HS-27A (cell line): ENCODE data around the gene SMIM34.
"Not testable (repeated sequence)": the region's sequence is repeated elsewhere in the genome, so short reads cannot be mapped to it uniquely, and the experiment has no call there.

Experiments used
- DNase-seq: peaks from one replicate; pipeline ENCODE4 v3.0.0-alpha.2; 2012; ENCODE audit warnings: low read depth, missing footprints

The SMIM34 gene, protein sequence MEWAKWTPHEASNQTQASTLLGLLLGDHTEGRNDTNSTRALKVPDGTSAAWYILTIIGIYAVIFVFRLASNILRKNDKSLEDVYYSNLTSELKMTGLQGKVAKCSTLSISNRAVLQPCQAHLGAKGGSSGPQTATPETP

DNA sequence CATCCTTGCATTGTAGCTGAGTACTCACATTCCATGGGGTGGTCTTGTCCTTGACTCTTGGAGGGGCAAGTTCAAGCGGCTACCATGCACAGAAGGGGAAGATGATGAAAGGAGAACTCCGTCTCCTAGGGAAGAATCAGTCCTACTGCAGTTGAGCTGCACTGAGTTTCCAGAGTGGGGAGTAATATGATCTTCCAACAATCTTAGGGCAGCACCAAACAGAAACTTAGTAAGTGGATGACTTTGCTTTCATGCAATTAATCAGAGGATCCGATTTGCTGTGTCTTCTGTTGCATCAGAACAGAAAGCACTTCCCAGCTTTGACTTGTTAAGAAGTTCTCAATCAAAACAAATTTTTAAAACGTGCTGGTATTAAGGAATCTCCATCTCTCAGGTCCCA lies at the start of gene SMIM34:
Gene SMIM34, minus strand, starts transcription at position 147 of the 400 bp plus-strand sequence. Its CDS starts 112 bp downstream, at position 35.
- not testable (repeated sequence) for DNase-seq

DNA sequence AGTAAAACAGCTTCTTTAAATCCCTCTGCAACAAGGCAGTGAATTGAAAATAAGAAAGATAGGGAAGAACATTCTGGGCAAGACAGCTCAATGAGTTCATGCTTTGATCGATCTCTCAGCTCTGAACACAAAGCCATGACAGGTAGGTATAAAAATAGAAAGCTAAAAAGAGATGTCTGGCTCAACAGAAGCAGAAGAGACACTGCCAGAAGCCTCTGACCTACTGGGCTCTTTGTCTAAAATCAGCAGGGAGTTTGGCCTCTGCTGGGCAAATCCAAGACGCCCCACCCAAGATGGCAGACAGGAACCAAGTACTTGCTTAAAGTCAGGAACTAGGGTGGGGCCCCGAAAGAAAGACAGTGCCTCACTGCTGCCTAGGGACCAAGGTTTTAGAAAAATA lies 43.6 kb upstream of the SMIM34 start:
- DNase-seq, result not testable (repeated sequence)

DNA sequence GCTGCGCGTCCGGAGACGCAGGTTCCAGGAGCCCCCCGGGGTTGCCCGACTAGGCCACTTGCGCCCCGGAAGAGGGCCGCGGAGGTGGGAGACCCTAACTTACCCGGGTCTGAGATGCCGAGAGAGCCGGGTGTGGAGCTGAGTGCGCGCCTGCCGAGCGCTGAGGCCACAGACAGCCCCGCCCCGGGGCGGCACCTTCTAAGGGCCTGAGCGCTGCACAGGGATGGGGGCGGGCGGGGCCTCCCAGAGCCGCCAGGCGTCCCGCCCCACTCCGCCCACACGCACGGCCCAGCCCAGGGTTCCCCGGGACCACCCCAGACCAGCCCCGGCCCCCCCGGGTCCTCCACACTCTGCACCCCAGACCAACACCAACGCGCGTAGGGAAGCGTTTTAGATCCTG lies 35.7 kb upstream of the SMIM34 start:
- not testable (repeated sequence) for DNase-seq

DNA sequence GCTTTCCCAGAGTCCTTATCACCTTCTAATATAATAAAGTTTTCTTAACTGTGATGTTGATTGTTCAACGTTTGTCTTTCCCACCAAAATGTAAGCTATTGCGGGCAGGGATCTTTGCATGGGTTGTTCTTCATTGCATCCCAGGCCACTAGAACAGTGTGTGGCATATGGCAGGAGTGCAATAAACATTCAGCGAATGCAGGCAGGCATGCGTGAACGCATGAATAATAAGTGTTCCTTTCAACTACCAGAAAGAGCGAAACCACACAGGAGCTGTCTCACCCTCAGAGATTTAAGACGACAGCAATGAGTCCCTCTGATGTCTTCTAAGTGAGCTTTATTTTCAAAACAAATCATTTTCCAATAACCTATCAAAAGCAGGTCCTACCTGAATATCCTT lies 34.5 kb upstream of the SMIM34 start:
- not testable (repeated sequence) for DNase-seq

DNA sequence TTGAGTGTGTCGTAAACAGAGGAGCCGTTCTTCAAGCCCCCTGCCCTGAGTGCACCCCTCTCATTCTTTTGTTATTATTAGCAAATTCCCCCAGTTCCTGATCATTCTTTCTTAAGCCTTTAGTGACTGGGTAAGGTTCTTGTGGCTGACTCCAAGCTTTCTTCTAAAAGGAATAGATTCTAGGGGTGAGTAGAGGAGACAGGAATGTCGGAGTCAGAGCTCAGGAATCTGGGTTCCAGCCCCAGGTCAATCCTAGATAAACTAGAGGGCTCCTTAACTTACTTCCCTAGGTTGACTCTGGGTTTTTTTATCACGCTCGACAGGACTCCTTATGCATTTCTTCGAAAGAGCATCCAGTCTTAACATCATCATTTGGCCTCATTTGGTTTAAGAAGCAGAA lies 32.4 kb upstream of the SMIM34 start:
- DNase-seq, result not testable (repeated sequence)

DNA sequence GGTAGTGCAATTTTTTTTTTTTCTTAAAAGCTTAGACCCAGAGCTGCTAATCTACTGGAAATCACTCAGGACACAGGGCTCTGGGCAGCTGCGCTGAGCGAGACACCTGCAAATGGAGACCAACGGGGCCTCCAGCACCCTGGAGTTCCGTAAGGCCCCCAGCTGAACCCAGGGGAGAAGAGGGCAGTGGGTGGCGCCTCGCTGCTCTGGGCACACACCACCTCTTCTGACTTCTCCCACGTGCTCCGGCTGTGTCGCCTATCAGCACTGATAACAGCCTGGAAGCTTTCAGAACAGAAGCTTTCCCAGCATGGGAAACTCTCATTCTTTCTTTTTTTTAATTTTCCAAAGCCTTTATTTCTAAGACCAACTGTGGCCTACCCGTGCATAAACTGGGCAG lies 31.9 kb upstream of the SMIM34 start:
- not testable (repeated sequence) for DNase-seq

DNA sequence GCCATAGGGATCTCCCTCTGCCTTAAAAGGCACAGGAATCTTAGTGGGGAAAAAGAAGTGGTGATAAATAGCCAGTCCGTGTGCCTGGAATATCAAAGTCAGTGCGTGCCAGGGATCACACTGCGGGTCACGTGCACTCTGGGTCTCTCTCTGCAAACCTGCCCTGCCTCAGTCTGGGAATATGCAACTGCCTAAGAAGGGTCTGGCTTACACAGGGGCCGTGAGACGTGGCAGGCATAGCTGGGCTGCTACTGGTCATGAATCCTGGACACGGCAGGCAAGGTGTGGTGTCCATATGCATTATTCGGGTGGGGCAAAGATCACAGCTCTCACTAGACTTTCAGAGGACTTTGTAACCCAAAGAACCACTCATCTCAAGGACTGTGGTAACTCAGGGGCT lies 23.3 kb upstream of the SMIM34 start:
- not testable (repeated sequence) for DNase-seq

DNA sequence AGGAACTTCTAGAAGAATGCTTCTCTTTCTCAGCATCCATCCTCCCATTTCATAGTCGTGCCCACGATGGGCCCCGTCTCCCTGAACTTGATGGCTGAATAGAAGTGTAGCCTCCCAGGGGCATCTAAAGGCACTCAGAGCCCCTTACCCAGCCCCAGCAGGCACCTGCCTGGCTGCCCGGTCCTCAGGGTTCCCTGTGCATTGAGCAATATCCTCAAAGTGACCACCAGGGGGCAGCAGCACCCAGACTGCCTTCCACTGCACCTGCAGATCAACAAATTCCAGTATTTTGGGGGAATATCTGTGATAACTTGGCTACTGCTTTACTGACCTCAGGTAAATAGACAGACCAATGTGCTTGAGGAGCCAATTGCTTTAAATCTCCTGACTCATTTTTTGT lies 19.7 kb upstream of the SMIM34 start:
- not testable (repeated sequence) for DNase-seq

DNA sequence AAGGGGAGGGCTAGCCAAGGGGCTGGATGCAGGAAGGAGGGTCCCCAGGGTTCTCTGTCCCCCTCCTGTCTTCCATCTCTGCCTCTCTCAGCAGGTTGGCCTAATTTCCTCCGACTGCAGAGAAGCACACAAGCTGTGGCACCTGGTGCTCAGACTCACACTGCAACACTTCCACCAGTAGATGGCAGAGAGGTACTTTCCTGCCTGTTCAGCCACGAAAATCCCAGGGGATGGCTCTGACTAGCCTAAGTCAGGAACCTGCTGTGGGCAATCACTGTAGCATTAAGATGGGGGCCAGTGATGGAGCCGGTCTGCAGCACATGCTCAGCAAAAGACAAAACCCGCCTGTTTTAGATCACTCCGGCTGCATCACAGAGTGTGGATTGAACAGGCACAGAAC lies 6.0 kb upstream of the SMIM34 start:
- DNase-seq, result not testable (repeated sequence)

DNA sequence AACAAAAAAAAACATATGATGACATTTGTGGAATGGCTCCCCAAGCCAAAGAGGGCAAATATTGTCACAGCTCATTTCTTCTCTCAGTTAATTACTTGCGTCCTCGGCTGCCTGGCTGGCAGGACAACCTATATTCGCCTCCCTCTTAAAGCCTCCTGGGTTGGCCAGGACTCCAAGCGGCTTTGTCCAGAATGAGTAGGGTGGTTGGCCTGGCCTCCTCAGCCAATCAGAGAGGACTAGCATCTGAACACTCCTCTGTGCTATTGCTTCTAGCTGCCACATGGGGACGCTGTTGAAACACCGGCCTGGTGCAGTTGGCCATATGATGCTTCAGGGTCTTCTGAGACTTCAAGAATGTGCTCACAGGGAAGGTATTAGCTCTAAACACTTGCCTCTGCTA lies 4.7 kb upstream of the SMIM34 start:
- not testable (repeated sequence) for DNase-seq

DNA sequence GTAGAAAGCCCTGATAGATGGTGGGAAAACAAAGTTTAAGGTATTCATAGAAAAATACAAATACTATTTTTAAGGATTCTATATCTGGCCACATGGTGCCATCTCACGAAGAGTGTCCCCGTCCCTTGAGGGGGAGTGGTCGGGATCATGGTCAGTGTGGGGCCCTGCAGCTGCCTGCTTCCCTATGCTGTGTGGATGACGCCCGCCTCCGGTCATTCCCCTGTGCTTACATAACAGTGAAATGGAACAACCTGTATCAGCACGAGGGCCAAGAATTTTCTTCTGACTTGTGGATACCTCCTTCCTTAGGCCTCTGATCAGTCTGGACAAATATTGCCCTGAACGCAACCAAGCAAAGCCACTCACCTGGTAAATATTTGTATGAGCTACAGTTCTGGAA lies 3.6 kb upstream of the SMIM34 start:
- DNase-seq, result not testable (repeated sequence)

DNA sequence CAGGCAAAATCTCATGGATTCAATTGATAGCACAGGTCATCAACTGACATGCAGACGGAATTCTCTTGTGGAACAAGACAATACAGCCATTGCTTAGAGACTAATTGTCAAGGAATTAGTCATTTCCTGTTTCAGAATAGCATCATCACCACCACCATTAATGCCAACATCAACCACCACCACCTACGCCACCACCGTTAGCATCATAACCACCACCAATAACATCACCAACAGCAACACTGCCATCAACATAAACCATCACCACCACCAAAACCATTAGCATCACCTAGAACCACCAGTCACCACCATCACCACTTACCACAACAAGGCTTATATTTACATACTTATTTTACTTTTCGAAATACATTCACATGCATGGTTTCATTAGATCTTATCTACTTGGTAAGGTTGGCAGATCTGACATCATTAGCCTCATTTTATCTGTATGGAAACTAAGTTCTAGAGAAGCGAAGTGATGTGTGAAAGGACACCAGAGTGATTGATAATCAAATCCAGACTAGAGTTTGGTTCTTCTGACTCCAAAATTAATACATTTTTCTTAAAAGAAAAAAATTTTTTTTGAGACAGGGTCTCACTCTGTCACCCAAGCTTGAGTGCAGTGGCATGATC lies 6.2 kb downstream of the SMIM34 start:
- DNase-seq, result not testable (repeated sequence)

DNA sequence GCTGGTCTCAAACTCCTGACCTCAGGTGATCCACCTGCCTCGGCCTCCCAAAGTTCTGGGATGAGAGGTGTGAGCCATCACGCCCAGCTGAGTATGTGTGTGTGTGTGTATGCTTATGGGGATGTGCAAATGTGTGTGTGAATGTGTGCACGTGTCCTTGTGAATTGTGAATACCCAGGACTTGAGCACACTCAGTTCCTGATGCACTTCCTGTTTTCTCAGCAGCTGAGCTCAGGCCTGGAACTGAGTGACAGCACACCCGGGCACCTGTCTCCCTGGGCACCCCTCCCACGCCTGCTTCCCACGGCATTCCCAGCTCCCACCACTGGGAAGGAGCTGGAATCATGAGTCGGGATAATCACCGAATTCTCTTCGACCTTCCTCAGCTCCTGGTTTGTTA lies 16.5 kb downstream of the SMIM34 start:
- DNase-seq, result not testable (repeated sequence)

DNA sequence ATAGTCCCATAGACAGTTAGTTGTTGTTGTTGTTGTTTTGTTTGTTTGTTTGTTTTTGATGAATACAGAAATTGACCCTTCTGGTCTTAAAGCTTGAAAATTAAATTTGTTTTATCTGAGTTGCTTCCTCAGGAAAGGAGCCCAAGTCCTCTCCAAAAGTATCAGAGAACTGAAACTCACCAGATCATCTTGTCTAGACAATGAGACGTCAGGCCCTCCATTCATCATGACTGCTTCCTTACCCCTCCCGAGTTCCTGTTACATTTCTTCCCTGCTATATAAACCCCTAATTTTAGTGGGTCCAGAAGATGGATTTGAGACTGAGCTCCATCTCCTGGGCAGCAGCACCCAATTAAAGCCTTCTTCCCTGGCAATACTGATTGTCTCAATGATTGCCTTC lies 17.1 kb downstream of the SMIM34 start:
- DNase-seq, result not testable (repeated sequence)

DNA sequence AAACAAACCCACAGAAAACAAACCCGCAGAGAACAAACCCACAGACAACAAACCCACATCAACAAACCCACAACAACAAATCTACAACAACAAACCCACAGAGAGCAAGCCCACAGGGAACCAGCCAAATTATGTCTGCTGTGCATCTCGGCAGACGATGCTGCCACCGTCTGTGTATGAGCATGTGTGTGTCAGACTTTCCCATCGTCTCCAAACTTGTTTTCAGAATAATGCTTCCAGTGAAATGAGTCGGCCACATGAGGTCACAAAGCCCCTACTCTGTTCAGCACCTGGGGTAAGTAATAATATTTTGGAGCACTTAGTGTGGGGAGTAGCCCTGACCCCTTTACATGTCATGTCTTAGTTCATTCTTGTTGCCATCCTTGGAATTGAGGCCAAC lies 17.6 kb downstream of the SMIM34 start:
- not testable (repeated sequence) for DNase-seq

DNA sequence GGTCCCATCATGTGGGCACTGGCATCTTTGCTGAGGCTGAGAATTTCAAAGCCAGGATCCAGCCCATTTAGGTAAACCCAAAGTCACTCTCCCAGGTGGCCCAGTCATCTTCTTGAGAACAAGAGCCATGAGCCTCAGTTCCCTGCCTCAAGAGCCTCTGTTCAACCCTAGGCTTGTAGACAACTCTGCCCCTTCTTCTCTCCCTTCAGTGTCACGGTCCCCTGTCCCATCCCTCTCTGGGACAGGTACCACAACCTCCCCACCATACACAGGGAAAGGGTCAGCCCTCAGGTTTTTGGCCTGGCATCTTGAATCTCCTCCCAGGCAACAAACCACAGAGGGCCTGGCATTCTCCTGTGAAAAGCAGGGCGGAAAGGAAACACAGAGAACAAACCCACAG lies 18.1 kb downstream of the SMIM34 start:
- not testable (repeated sequence) for DNase-seq

DNA sequence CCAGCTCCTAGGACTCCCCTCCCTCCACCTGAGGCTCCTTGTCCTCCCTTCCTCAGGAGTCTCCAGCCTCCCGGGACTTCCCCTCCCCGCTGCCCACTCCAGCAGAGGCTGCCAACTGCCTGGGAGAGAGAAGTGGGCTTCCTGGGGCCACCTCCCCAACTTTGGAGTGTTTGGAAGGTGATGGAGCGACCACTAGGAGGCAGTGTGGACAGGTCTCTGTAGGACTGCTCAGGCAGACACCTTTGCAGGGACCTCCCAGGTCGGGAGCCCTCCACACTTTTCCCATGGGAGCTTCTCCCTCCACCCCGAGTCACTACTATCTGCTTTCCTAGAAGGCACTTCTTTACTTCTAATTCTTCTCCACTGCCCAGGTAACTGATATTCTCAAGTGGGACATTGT lies 19.0 kb downstream of the SMIM34 start:
- DNase-seq, result not testable (repeated sequence)

DNA sequence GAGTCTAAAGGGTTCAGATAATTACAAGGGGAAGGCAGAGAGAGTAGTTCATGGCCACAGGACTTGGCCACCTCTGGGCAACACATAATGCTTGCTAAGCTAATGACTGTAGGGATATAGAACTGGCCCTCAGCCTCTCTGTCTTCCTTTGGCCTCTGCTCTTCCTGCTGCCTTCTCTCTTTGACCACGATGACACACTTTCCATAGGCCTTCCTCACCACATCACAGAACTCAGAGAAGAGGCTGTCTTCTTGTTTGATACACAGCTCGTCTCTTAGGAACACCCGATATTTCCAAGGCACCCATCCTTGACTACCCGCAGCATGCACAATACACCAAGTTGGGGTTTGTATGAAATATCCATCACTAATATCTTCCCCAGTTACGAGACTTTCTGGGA lies 23.2 kb downstream of the SMIM34 start:
- not testable (repeated sequence) for DNase-seq

DNA sequence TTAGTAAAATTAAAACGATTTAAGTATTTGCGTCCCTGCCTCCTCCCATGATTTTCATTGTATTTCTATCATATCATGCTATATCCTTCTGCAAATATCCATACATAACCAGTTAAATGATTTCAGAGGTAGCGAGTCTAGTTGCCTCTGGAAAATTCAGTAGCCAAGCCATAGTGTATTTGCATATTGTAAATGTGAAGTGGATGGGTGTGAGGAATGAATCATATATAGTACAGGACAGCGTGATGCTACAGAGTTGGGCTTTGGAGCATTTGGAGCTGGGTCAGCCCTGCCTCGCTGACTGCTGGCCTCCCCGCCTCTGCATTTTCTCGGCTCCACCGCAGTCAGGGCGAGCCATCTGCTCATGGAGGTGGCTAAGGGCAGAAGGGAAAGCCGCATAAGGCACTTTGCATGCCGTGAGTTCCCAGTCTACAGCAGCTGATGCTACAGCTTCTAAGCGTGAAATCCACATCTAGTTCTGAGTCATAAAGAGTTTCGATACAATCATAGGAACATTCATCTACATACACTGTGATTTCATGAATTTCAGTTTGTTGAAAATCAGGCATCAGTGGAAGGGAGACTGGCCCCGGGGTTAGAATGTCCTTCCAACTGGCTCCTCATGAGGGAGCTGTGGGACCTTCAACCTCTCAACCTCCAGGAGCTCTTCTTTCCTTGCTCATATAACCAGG lies 39.9 kb downstream of the SMIM34 start:
- not testable (repeated sequence) for DNase-seq

DNA sequence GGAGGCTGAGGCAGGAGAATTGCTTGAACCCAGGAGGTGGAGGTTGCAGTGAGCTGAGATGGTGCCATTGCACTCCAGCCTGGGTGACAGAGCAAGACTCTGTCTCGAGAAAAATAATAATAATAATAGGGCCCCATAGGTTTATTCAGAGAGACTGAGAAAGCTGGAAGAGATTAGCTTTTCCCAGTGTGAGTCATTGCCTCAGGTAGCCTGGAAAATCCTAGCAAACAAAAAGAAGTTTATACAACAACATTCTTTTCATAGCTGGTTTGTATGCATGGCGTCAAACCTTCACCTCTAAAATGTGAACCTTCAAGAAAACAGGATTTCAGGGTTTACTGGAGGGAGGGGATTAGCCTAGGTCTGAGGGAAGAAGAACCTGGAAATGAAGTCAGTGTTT lies 40.6 kb downstream of the SMIM34 start:
- DNase-seq, result not testable (repeated sequence)

DNA sequence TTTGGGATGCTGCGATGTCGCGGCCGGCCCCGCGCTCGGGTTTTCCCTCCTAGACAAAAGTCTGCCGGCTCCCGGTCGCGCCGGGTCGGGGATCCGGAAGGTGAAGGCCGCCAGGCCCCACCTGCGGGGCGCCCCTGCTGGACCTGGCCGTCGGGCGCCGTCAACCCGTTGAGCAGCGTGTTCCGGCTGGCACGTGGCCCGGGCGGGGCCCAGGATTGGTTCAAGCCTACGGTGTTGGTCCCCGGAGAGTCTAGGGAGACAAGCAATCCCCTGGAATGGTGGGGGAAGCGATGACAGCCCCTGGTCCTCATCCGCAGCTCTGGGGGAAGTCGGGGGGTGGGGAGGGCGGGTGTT lies 48.2 kb downstream of the SMIM34 start:
- not testable (repeated sequence) for DNase-seq

DNA sequence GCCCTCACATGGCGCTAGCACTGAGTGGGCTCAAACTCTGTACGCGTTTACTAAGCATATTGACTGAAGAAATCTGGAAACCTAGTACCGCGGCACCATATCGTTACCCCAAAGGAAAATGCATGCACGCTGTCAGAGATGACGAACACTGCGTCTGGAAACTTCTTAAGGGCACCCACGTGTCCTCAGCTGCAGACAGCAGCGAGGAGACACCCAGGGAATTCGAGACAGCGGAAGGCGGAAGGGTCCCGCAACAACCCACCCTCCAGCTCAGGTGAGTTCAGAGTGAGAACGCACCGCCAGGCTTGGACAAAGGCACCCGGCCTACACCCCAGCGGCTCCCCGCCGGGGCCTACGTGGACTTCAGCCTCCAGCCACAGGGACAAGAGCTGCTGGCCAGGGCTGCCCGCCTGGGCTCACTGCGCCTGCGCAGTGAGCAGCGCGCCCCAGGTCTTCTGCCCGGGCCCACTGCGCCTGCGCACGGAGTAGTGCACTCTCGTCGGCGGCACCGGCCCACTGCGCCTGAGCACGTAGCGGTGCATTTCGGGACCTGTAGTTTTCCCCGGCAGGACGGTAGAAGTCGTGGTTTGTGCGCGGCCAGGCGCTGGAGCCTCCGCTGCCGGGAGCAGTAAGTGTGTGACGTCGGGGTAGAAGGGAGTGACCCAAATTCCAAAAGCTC lies 48.7 kb downstream of the SMIM34 start, which contains the start of gene SMIM11:
Gene SMIM11, plus strand, starts transcription at position 568 of the 679 bp plus-strand sequence. CDS start 3,998 bp downstream, outside the sequence.
- not testable (repeated sequence) for DNase-seq

DNA sequence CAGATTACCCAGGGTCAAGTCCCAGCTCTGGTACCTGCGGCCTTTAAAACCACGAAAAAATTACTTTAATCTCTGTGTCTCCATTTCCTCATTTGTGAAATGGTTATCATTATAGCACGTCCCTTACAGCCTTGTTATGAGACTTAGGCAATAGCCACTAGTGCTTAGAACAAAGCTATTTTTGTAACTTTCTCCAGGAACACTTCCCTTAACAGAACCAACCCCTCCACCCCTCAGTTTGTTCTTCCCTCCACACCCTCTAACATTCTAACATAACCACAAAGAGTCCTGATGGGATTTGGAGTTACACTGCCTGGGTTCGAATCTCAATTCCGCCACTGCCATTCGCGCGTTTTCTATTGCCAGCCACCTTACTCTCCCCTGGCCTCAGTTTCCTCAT lies 49.3 kb downstream of the SMIM34 start:
- DNase-seq, result not testable (repeated sequence)
